IPS DF 6.9 (cell line): Measurements from ENCODE around the gene COL23A1.

Source experiments
- DNase-seq: peaks from one replicate; pipeline ENCODE4 v3.0.0-alpha.2; 2013; ENCODE audit warnings: low read depth, low spot score
- H3K27ac ChIP-seq: one replicate; pipeline ENCODE4 v1.5.1; 2013; ENCODE audit warnings: low read length, control low read depth
- H3K27me3 ChIP-seq: 2 replicates; pipeline ENCODE4 v1.6.1; 2013; ENCODE audit warnings: mild to moderate bottlenecking, low read length; ENCODE audit not compliant: control insufficient read depth, insufficient read depth
- H3K36me3 ChIP-seq: 2 replicates; pipeline ENCODE4 v1.6.1; 2013; ENCODE audit warnings: low read length; ENCODE audit not compliant: control insufficient read depth, insufficient read depth
- H3K4me1 ChIP-seq: 2 replicates; pipeline ENCODE4 v1.6.1; 2013; ENCODE audit warnings: low read length; ENCODE audit not compliant: control insufficient read depth, insufficient read depth
- H3K4me3 ChIP-seq: 2 replicates; pipeline ENCODE4 v1.5.1; 2013; ENCODE audit warnings: mild to moderate bottlenecking, low read length
- H3K9me3 ChIP-seq: 2 replicates; pipeline ENCODE4 v1.6.1; 2013; ENCODE audit warnings: low read length, inconsistent platforms; ENCODE audit not compliant: control insufficient read depth, insufficient read depth
- WGBS: extraction: QIAGEN DNeasy Blood & Tissue Kit; methylation state at CpG from one replicate; pipeline ENCODE4 v1.1.7; 2013; ENCODE audit warnings: mixed read lengths, missing lambda C conversion rate; ENCODE audit not compliant: insufficient read length, insufficient coverage; 5-methylcytosine and 5-hydroxymethylcytosine counted together

Gene COL23A1

GRCh38 chr5:178207917-178208280 lies 382.3 kb downstream of the COL23A1 start:
- Histone ChIP-seq H3K4me3 (no peak overlapping the region), H3K27ac (no peak overlapping the region), H3K9me3 (no peaks in the 10 kb centered on the region), H3K36me3 (peaks cover 61% of the 10 kb centered on the region), H3K4me1 (no peaks in the 10 kb centered on the region; the same call in 1 of the 2 replicates), H3K27me3 (no peaks in the 10 kb centered on the region)
- WGBS: no CpG with 5 or more reads among the region's 1 CpG
- DNase-seq: no peak

GRCh38 chr5:178207183-178207916 lies 382.8 kb downstream of the COL23A1 start:
- DNase-seq: no peak
- no peaks in the 10 kb centered on the region; the same call in 1 of the 2 replicates for H3K4me1 ChIP-seq
- no peak overlapping the region for H3K4me3 ChIP-seq
- peaks cover 55% of the 10 kb centered on the region for H3K36me3 ChIP-seq
- no peak overlapping the region for H3K27ac ChIP-seq
- WGBS: no CpG with 5 or more reads among the region's 5 CpGs
- no peaks in the 10 kb centered on the region for H3K9me3 ChIP-seq
- no peaks in the 10 kb centered on the region for H3K27me3 ChIP-seq

DNA sequence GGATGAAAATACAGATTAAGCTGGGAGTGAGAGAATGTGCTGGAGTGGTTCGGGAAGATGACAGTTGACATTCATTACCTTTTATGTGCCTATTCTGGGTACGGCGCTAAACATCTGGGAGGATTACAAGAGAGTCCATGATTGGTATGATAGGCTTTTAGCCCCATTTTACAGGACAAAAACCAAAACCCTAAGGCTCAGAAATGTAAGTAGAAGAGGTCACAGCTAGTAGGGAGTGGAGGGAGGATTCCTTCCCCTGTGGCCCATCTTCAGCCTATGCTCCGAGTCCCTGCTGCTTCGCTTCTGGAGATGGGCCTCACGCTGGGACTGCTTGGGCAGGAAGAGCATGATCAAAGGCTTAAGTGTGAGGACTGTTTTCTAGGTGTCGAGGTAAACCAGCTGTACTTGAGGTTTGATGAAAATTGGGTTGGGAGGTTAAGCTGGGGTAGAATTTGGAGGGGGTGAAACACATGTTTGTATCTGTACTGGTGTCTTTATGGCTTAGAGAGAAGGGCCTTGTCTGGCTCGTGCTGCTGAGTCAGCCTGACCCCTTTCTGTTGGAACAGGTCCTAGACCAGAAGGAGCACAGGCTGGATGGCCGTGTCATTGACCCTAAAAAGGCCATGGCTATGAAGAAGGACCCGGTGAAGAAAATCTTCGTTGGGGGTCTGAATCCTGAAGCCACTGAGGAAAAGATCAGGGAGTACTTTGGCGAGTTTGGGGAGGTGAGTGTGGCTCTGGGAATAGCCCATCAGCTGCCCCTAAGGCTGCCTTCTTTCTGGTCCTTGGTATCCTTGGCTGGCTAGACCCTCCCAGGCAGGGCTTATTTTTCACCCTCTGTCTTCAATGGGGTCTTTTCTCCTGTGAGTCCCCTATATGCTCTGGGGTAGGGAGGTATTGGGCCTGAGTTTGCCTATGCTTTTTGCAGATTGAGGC lies 383.8 kb downstream of the COL23A1 start:
- WGBS: 100% methylated on average over 1 of the region's 12 CpGs
- Histone ChIP-seq H3K27me3 (no peaks in the 10 kb centered on the region), H3K36me3 (peaks cover 46% of the 10 kb centered on the region), H3K27ac (no peak overlapping the region), H3K9me3 (no peaks in the 10 kb centered on the region), H3K4me3 (peak overlapping the region; percentile 93; the same call in 1 of the 2 replicates), H3K4me1 (no peaks in the 10 kb centered on the region; the same call in 1 of the 2 replicates)
- DNase-seq: no peak

- H3K36me3 ChIP-seq: peaks cover 41% of the 10 kb centered on the region
- H3K9me3 ChIP-seq: no peaks in the 10 kb centered on the region
- DNase-seq: no peak
- no peak overlapping the region for H3K27ac ChIP-seq
- H3K27me3 ChIP-seq: no peaks in the 10 kb centered on the region
- no CpG with 5 or more reads among the region's 5 CpGs for WGBS
- peak overlapping the region; percentile 93; the same call in 1 of the 2 replicates for H3K4me3 ChIP-seq
- H3K4me1 ChIP-seq: no peaks in the 10 kb centered on the region; the same call in 1 of the 2 replicates
These were observed 384.5 kb downstream of the COL23A1 start for GRCh38 chr5:178205749-178206047.

- H3K27me3 ChIP-seq: no peaks in the 10 kb centered on the region
- H3K9me3 ChIP-seq: no peaks in the 10 kb centered on the region
- no peak for DNase-seq
- no CpG with 5 or more reads among the region's 90 CpGs for WGBS
- H3K4me3 ChIP-seq: peak overlapping the region; percentile 93
- H3K36me3 ChIP-seq: peaks cover 36% of the 10 kb centered on the region
- H3K27ac ChIP-seq: no peak overlapping the region
- no peaks in the 10 kb centered on the region; the same call in 1 of the 2 replicates for H3K4me1 ChIP-seq
These were observed 385.1 kb downstream of the COL23A1 start for GRCh38 chr5:178204935-178205748.

GRCh38 chr5:178204182-178204934 lies 385.8 kb downstream of the COL23A1 start, which contains the start of gene HNRNPAB:
TSS of gene HNRNPAB (plus strand) at chr5:178204533. CDS start at chr5:178204838, 305 bp downstream.
- Histone ChIP-seq H3K4me3 (peak within 1 kb of the TSS; percentile 93), H3K9me3 (no peaks in the 10 kb centered on the region), H3K36me3 (peaks cover 28% of the 10 kb centered on the region), H3K4me1 (no peaks in the 10 kb centered on the region; the same call in 1 of the 2 replicates), H3K27me3 (no peaks in the 10 kb centered on the region), H3K27ac (no peak within 1 kb of the TSS)
- no CpG with 5 or more reads among the region's 96 CpGs for WGBS
- DNase-seq: peak; percentile 92

- no CpG with 5 or more reads among the region's 30 CpGs for WGBS
- Histone ChIP-seq H3K27ac (no peak overlapping the region), H3K4me3 (peak overlapping the region; percentile 93), H3K27me3 (no peaks in the 10 kb centered on the region), H3K4me1 (no peaks in the 10 kb centered on the region), H3K36me3 (peaks cover 22% of the 10 kb centered on the region), H3K9me3 (no peaks in the 10 kb centered on the region)
- DNase-seq: no peak
These were observed 386.5 kb downstream of the COL23A1 start for GRCh38 chr5:178203670-178204181.

GRCh38 chr5:178202541-178202940 lies 387.7 kb downstream of the COL23A1 start:
- peaks cover 12% of the 10 kb centered on the region for H3K36me3 ChIP-seq
- H3K9me3 ChIP-seq: no peaks in the 10 kb centered on the region
- H3K27ac ChIP-seq: no peak overlapping the region
- no peak overlapping the region for H3K4me3 ChIP-seq
- no CpG with 5 or more reads among the region's 10 CpGs for WGBS
- no peaks in the 10 kb centered on the region for H3K4me1 ChIP-seq
- no peak for DNase-seq
- H3K27me3 ChIP-seq: no peaks in the 10 kb centered on the region

GRCh38 chr5:178201927-178202235 lies 388.3 kb downstream of the COL23A1 start:
- peaks cover 7% of the 10 kb centered on the region for H3K36me3 ChIP-seq
- no peak overlapping the region for H3K27ac ChIP-seq
- no peak for DNase-seq
- H3K9me3 ChIP-seq: no peaks in the 10 kb centered on the region
- H3K4me1 ChIP-seq: no peaks in the 10 kb centered on the region
- WGBS: no CpG with 5 or more reads among the region's 2 CpGs
- no peak overlapping the region for H3K4me3 ChIP-seq
- no peaks in the 10 kb centered on the region for H3K27me3 ChIP-seq
